Stimulated activated effector memory CD8-positive, alpha-beta T cell treated with anti-CD3 and anti-CD28 coated beads, Interleukin-12 subunit alpha, Interleukin-12 subunit beta, amount 100 ng/mL, for 72 hours (primary cell): ENCODE data around the gene CPNE7.
"Not testable (repeated sequence)": the region's sequence is repeated elsewhere in the genome, so short reads cannot be mapped to it uniquely, and the experiment has no call there.

Experiments
- ATAC-seq: fragments of 150-1000 bp; cut with Tn5 transposase; 2 replicates; pipeline ENCODE4 v1.10.0; 2021
- DNase-seq, 2 donors: peaks; one replicate each; pipeline ENCODE4 v3.0.0; 2021 to 2022; ENCODE audit warnings: low spot score in 2 of 2
- H3K27ac Mint-ChIP-seq: one replicate; pipeline ENCODE4 v1.8.0; 2022; ENCODE audit warnings: mild to moderate bottlenecking, mixed read lengths
- H3K36me3 Mint-ChIP-seq: one replicate; pipeline ENCODE4 v1.8.0; 2022; ENCODE audit warnings: mild to moderate bottlenecking, mixed read lengths
- H3K4me1 Mint-ChIP-seq: one replicate; pipeline ENCODE4 v1.8.0; 2022; ENCODE audit warnings: mixed read lengths
- H3K4me3 Mint-ChIP-seq: one replicate; pipeline ENCODE4 v1.8.0; 2022; ENCODE audit warnings: mild to moderate bottlenecking, mixed read lengths
- H3K9me3 Mint-ChIP-seq: one replicate; pipeline ENCODE4 v1.8.0; 2022; ENCODE audit warnings: mixed read lengths

The CPNE7 gene

GRCh38 chr16:89583197-89583894 lies 7.8 kb downstream of the CPNE7 start:
- Mint-ChIP-seq H3K36me3 (no peaks in the 10 kb centered on the region), H3K9me3 (no peaks in the 10 kb centered on the region), H3K4me3 (no peak overlapping the region), H3K27ac (no peak overlapping the region), H3K4me1 (no peaks in the 10 kb centered on the region)
- ATAC-seq, result no peak
- DNase-seq, result no peak

GRCh38 chr16:89583895-89584644 lies 8.5 kb downstream of the CPNE7 start:
- no peaks in the 10 kb centered on the region for H3K9me3 Mint-ChIP-seq
- no peak overlapping the region for H3K27ac Mint-ChIP-seq
- ATAC-seq (peak; percentile 33), DNase-seq (no peak)
- no peaks in the 10 kb centered on the region for H3K4me1 Mint-ChIP-seq
- H3K4me3 Mint-ChIP-seq, result no peak overlapping the region
- no peaks in the 10 kb centered on the region for H3K36me3 Mint-ChIP-seq

- H3K4me1 Mint-ChIP-seq, result no peaks in the 10 kb centered on the region
- no peak overlapping the region for H3K27ac Mint-ChIP-seq
- no peaks in the 10 kb centered on the region for H3K36me3 Mint-ChIP-seq
- H3K4me3 Mint-ChIP-seq, result no peak overlapping the region
- no peaks in the 10 kb centered on the region for H3K9me3 Mint-ChIP-seq
- no peak for ATAC-seq
- DNase-seq, result no peak
These were observed 9.4 kb downstream of the CPNE7 start for GRCh38 chr16:89584768-89585549.

GRCh38 chr16:89586218-89586617 lies 10.7 kb downstream of the CPNE7 start:
- H3K27ac Mint-ChIP-seq, result no peak overlapping the region
- no peaks in the 10 kb centered on the region for H3K4me1 Mint-ChIP-seq
- H3K4me3 Mint-ChIP-seq, result no peak overlapping the region
- ATAC-seq (peak; percentile 27), DNase-seq (no peak)
- H3K9me3 Mint-ChIP-seq, result no peaks in the 10 kb centered on the region
- peaks cover 2% of the 10 kb centered on the region for H3K36me3 Mint-ChIP-seq

GRCh38 chr16:89586853-89587252 lies 11.3 kb downstream of the CPNE7 start:
- Mint-ChIP-seq H3K4me1 (no peaks in the 10 kb centered on the region), H3K36me3 (peaks cover 7% of the 10 kb centered on the region), H3K4me3 (no peak overlapping the region), H3K9me3 (no peaks in the 10 kb centered on the region), H3K27ac (no peak overlapping the region)
- no peak for DNase-seq
- no peak for ATAC-seq

GRCh38 chr16:89587676-89588075 lies 12.1 kb downstream of the CPNE7 start:
- not testable (repeated sequence) for H3K4me3 Mint-ChIP-seq, H3K9me3 Mint-ChIP-seq, H3K4me1 Mint-ChIP-seq, H3K27ac Mint-ChIP-seq, ATAC-seq, DNase-seq, H3K36me3 Mint-ChIP-seq

- ATAC-seq (no peak), DNase-seq (no peak)
- Mint-ChIP-seq H3K4me1 (peaks cover 2% of the 10 kb centered on the region), H3K36me3 (peaks cover 7% of the 10 kb centered on the region), H3K27ac (no peak overlapping the region), H3K9me3 (no peaks in the 10 kb centered on the region), H3K4me3 (no peak overlapping the region)
These were observed 13.0 kb downstream of the CPNE7 start for GRCh38 chr16:89588413-89589109.

- Mint-ChIP-seq H3K36me3 (peaks cover 7% of the 10 kb centered on the region), H3K4me3 (no peak overlapping the region), H3K27ac (no peak overlapping the region), H3K4me1 (peaks cover 9% of the 10 kb centered on the region), H3K9me3 (no peaks in the 10 kb centered on the region)
- no peak for DNase-seq
- ATAC-seq, result no peak
These were observed 13.8 kb downstream of the CPNE7 start for GRCh38 chr16:89589241-89589926.

GRCh38 chr16:89593841-89594240 lies 18.3 kb downstream of the CPNE7 start:
- ATAC-seq (peak; percentile 90), DNase-seq (no peak)
- H3K36me3 Mint-ChIP-seq, result peaks cover 7% of the 10 kb centered on the region
- H3K9me3 Mint-ChIP-seq, result no peaks in the 10 kb centered on the region
- H3K4me1 Mint-ChIP-seq, result peaks cover 9% of the 10 kb centered on the region
- peak overlapping the region; percentile 20 for H3K4me3 Mint-ChIP-seq
- peak overlapping the region; percentile 66 for H3K27ac Mint-ChIP-seq

GRCh38 chr16:89595330-89596060 lies 19.9 kb downstream of the CPNE7 start:
- DNase-seq, result no peak
- Mint-ChIP-seq H3K36me3 (peaks cover 7% of the 10 kb centered on the region), H3K27ac (no peak overlapping the region), H3K9me3 (no peaks in the 10 kb centered on the region), H3K4me1 (peaks cover 13% of the 10 kb centered on the region), H3K4me3 (no peak overlapping the region)
- no peak for ATAC-seq

GRCh38 chr16:89596061-89596689 lies 20.6 kb downstream of the CPNE7 start:
- Mint-ChIP-seq H3K9me3 (no peaks in the 10 kb centered on the region), H3K36me3 (peaks cover 6% of the 10 kb centered on the region), H3K4me1 (peaks cover 18% of the 10 kb centered on the region), H3K4me3 (no peak overlapping the region), H3K27ac (no peak overlapping the region)
- no peak for ATAC-seq
- no peak for DNase-seq

GRCh38 chr16:89596957-89597649 lies 21.5 kb downstream of the CPNE7 start:
- no peak overlapping the region for H3K27ac Mint-ChIP-seq
- no peak for DNase-seq
- H3K36me3 Mint-ChIP-seq, result no peaks in the 10 kb centered on the region
- H3K4me1 Mint-ChIP-seq, result peaks cover 21% of the 10 kb centered on the region
- H3K4me3 Mint-ChIP-seq, result no peak overlapping the region
- ATAC-seq, result no peak
- H3K9me3 Mint-ChIP-seq, result no peaks in the 10 kb centered on the region

- no peak overlapping the region for H3K27ac Mint-ChIP-seq
- no peak for ATAC-seq
- H3K4me1 Mint-ChIP-seq, result peaks cover 32% of the 10 kb centered on the region
- H3K36me3 Mint-ChIP-seq, result no peaks in the 10 kb centered on the region
- H3K4me3 Mint-ChIP-seq, result no peak overlapping the region
- DNase-seq, result no peak
- no peaks in the 10 kb centered on the region for H3K9me3 Mint-ChIP-seq
These were observed 22.6 kb downstream of the CPNE7 start for GRCh38 chr16:89598199-89598598.
